Breast epithelium (tissue), 4 donors: ENCODE data around the gene ALDH8A1. TPM values are rescaled to one million over a fixed set of nuclear protein-coding genes. Genes with fewer than 3 reads are reported as not detected.

ENCODE experiments used
- DNase-seq, 2 donors: peaks; one replicate each; pipeline ENCODE4 v3.0.0-alpha.2; 2019; ENCODE audit warnings: low spot score in 2 of 2
- H3K27ac ChIP-seq, 2 donors: fragments of 200-600 bp; sonication (generic) in 1 of 2; one replicate each; pipeline ENCODE4 v1.5.1; 2016 to 2019; ENCODE audit warnings: mild to moderate bottlenecking in 1 of 2
- H3K27me3 ChIP-seq, 2 donors: fragments of 200-600 bp; sonication (generic) in 1 of 2; one replicate each; pipeline versions ENCODE4 v1.5.1 to v1.6.0; 2017 to 2019; ENCODE audit warnings: control low read depth in 1 of 2, mild to moderate bottlenecking in 1 of 2
- H3K36me3 ChIP-seq: fragments of 200-600 bp; one replicate; pipeline ENCODE4 v1.5.1; 2019
- H3K4me1 ChIP-seq, 2 donors: fragments of 200-600 bp; sonication (generic); one replicate each; pipeline ENCODE4 v1.5.1; 2016 to 2019; ENCODE audit warnings: control low read depth in 1 of 2
- H3K4me3 ChIP-seq, 3 donors: fragments of 200-600 bp; sonication (generic); 1 replicate in 2 of 3; 2 replicates in 1 of 3; pipeline ENCODE4 v1.5.1; 2016 to 2019; ENCODE audit warnings: mild to moderate bottlenecking in 3 of 3, moderate library complexity in 2 of 3
- H3K9me3 ChIP-seq, 2 donors: fragments of 200-600 bp; sonication (generic) in 1 of 2; one replicate each; pipeline ENCODE4 v1.5.1; 2016 to 2019; ENCODE audit warnings: control low read depth in 1 of 2
- POLR2A ChIP-seq: fragments of 450-650 bp; IDR thresholded peaks from one replicate; pipeline ENCODE4 v1.6.1; 2016; ENCODE audit warnings: antibody characterized with exemption, mild to moderate bottlenecking, moderate library complexity
- POLR2AphosphoS5 ChIP-seq, 3 donors: sonication (generic); formaldehyde crosslinking; IDR thresholded peaks; one replicate each; pipeline ENCODE4 v1.6.1; 2017; ENCODE audit warnings: antibody characterized with exemption in 3 of 3
- intact Hi-C: fragments of 100-400 bp; cut with DNase I; formaldehyde crosslinking; loops from one replicate; pipeline ENCODE4 v1.15.1; 2023; ENCODE audit warnings: low total_unique reads
- total RNA-seq, 3 donors: library from RNA; depleted of rRNA; stranded (reverse); fragments of >200 nt; gene quantifications; one replicate each; pipeline ENCODE4 v1.1.0, GENCODE V29; 2016
- TF ChIP-seq, protein P1 (sequence below), 3 donors: fragments of 450-650 bp; IDR thresholded peaks; one replicate each; pipeline ENCODE4 v1.5.1; 2016 to 2017; ENCODE audit warnings: antibody characterized with exemption in 3 of 3, mild to moderate bottlenecking in 3 of 3, moderate library complexity in 3 of 3

ALDH8A1 gene
- total RNA-seq, 3 donors from 2014 or later, result 0.66 to 1.5 (median 0.80) TPM

DNA sequence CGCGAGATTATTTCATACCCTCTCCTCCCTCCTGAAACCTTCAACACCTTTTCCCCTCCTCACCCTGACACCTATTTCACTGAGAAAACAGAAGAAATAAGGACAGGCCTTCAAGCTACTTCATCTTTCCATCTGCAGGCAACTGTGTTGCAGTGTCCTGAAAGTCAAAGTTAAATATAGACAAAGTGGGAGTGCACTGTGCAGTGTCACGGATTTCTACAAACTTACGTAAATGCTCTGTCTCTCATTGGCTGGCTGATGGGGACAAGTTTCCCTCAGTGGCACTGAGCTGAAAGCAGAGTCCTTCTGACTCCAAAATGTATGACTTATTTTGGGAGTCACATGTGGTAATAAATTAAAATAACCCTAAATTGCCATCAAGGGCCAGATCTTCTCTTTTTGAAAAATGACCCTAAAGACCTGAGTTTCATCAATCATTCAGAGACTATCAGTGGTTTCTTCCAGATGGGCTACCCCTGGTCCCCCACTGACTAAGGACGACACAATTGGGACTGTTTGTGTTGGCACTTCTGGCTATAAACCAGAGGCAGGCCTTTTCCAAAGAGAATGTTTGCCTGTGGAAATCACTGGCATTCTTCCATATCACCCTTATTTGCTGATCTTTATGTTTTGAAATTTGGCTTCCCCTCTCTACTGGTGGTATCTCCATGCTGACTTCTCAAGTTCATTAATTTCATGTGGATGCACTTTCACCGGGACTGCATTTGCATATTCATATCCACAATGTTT lies 21.6 kb downstream of the ALDH8A1 start:
- TF ChIP-seq, protein P1, sequence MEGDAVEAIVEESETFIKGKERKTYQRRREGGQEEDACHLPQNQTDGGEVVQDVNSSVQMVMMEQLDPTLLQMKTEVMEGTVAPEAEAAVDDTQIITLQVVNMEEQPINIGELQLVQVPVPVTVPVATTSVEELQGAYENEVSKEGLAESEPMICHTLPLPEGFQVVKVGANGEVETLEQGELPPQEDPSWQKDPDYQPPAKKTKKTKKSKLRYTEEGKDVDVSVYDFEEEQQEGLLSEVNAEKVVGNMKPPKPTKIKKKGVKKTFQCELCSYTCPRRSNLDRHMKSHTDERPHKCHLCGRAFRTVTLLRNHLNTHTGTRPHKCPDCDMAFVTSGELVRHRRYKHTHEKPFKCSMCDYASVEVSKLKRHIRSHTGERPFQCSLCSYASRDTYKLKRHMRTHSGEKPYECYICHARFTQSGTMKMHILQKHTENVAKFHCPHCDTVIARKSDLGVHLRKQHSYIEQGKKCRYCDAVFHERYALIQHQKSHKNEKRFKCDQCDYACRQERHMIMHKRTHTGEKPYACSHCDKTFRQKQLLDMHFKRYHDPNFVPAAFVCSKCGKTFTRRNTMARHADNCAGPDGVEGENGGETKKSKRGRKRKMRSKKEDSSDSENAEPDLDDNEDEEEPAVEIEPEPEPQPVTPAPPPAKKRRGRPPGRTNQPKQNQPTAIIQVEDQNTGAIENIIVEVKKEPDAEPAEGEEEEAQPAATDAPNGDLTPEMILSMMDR (IDR thresholded peaks at IDR 0.05), result no peak
- no peak for TF ChIP-seq POLR2A
- no peak for TF ChIP-seq POLR2AphosphoS5 (IDR thresholded peaks at IDR 0.05)
- intact Hi-C loops, result no loop called here
- Histone ChIP-seq H3K36me3 (no peaks in the 10 kb centered on the region), H3K4me3 (no peak overlapping the region), H3K27me3 (no peaks in the 10 kb centered on the region), H3K27ac (no peak overlapping the region), H3K4me1 (no peaks in the 10 kb centered on the region), H3K9me3 (no peaks in the 10 kb centered on the region)
- DNase-seq, result no peak

DNA sequence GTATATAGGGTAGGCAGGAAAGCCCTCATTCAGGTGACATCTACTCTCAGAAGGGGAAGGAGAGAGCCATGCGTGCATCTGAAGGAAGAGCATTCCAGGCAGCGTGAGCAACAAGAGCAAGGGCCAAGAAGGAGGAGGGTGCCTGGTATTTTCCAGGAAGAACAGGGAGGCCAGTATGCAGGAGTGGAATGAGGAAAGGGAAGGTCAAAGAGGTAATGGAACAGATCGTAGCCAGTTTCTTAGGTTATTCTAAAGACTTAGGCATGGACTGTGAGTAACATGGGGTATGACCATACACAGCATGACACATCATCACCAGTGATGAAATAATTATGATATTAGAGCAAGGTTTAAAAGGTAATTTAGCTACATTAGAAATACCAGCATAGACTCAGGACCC lies 24.1 kb downstream of the ALDH8A1 start:
- no peaks in the 10 kb centered on the region for H3K9me3 ChIP-seq
- H3K27me3 ChIP-seq, result no peaks in the 10 kb centered on the region
- peak in 1 of 3 donors; percentile 26 for TF ChIP-seq POLR2AphosphoS5 (IDR thresholded peaks at IDR 0.05)
- TF ChIP-seq, protein P1 (IDR thresholded peaks at IDR 0.05), result no peak
- H3K4me3 ChIP-seq, result no peak overlapping the region
- no peaks in the 10 kb centered on the region for H3K36me3 ChIP-seq
- DNase-seq, result no peak
- intact Hi-C loops, result no loop called here
- no peak overlapping the region for H3K27ac ChIP-seq
- no peaks in the 10 kb centered on the region for H3K4me1 ChIP-seq

DNA sequence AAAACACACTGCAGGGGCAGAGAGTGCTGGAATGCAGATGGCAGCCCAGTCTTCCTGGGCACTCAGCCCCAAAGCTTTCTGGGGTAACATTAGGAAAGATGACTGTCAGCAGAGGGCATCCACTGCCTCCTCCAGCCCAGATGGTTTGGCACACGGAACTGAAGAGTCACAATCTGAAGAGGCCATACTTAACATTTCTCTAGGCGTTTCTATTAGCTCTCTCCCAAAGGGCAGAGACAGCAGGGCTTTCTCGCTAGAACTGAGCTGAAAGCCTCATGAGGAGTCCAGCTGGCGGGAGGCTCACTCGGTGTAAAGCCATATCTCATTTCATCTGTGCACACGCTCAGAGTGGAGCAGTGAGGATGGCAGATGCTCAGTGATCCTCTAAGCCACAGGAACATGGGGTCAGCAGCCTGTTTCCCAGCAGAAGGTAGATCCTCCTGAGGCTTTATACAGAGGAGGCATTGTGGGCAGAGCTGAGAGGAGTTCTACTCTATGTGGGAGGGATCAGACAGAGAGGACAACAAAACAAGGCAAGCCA lies 28.1 kb downstream of the ALDH8A1 start:
- no peak for DNase-seq
- intact Hi-C loops, result no loop called here
- Histone ChIP-seq H3K4me1 (no peaks in the 10 kb centered on the region), H3K4me3 (no peak overlapping the region), H3K9me3 (no peaks in the 10 kb centered on the region), H3K27me3 (no peaks in the 10 kb centered on the region), H3K36me3 (no peaks in the 10 kb centered on the region), H3K27ac (no peak overlapping the region)
- TF ChIP-seq POLR2AphosphoS5 (IDR thresholded peaks at IDR 0.05) (no peak), POLR2A (no peak)
- TF ChIP-seq, protein P1 (IDR thresholded peaks at IDR 0.05), result no peak

DNA sequence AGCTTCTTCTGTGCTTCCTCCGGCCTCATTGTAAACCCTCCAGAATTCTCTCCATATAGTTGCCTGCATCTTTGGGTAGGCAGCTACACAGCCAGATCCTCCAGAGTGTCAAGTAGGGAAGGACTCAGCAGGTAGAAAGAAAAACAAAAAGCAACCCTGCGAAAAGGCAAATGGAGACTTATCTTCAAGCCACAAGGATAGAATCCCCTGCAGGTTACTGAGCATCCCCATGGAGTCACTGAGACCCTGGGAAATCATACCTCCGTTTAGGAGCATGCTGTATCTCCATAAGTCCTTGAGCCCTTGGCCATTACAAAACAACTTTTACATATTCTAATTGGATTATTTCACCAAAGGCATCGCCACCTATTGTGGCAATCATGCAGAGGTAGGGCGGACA lies 28.6 kb downstream of the ALDH8A1 start:
- TF ChIP-seq POLR2A (no peak), POLR2AphosphoS5 (IDR thresholded peaks at IDR 0.05) (no peak)
- TF ChIP-seq, protein P1 (IDR thresholded peaks at IDR 0.05), result no peak
- no peaks in the 10 kb centered on the region for H3K27me3 ChIP-seq
- no peak for DNase-seq
- H3K4me3 ChIP-seq, result no peak overlapping the region
- intact Hi-C loops, result no loop called here
- no peaks in the 10 kb centered on the region for H3K9me3 ChIP-seq
- H3K4me1 ChIP-seq, result no peaks in the 10 kb centered on the region
- H3K27ac ChIP-seq, result no peak overlapping the region
- H3K36me3 ChIP-seq, result no peaks in the 10 kb centered on the region

DNA sequence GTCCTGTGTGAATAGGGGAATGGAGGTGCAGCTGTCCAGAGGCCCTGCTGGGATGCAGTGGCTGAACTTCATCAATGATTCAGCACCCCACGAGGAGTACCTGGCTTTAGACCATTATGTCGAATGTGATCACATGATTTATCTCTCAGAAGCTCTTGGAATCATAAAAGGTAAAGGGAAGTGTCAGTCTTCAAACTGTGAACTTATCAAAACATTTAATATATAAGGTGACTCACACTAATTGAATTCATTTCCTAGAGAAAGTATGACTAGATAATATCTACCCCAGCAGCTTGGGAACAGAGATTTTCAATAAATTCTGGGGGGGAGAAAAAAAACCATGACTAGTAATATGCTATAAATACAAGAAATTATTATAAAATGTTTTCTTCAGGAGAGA lies 29.5 kb downstream of the ALDH8A1 start:
- intact Hi-C loops, result no loop called here
- no peak overlapping the region for H3K27ac ChIP-seq
- H3K4me1 ChIP-seq, result no peaks in the 10 kb centered on the region
- no peak for TF ChIP-seq POLR2A
- TF ChIP-seq, protein P1 (IDR thresholded peaks at IDR 0.05), result no peak
- no peak for TF ChIP-seq POLR2AphosphoS5 (IDR thresholded peaks at IDR 0.05)
- H3K9me3 ChIP-seq, result no peaks in the 10 kb centered on the region
- H3K4me3 ChIP-seq, result no peak overlapping the region
- no peak for DNase-seq
- H3K27me3 ChIP-seq, result no peaks in the 10 kb centered on the region
- no peaks in the 10 kb centered on the region for H3K36me3 ChIP-seq
